Vagina (tissue), 2 donors: ENCODE data around the gene ARHGAP32. TPM values are rescaled to one million over a fixed set of nuclear protein-coding genes. Genes with fewer than 3 reads are reported as not detected.
"Not testable (repeated sequence)": the region's sequence is repeated elsewhere in the genome, so short reads cannot be mapped to it uniquely, and the experiment has no call there.

Experiments used
- DNase-seq, 2 donors: peaks; one replicate each; pipeline ENCODE4 v3.0.0-alpha.2; 2017; ENCODE audit errors: extremely low spot score in 2 of 2
- H3K27ac ChIP-seq: fragments of 200-600 bp; sonication (generic); one replicate; pipeline ENCODE4 v1.5.1; 2019
- H3K27me3 ChIP-seq: fragments of 200-600 bp; sonication (generic); one replicate; pipeline ENCODE4 v1.5.1; 2019
- H3K36me3 ChIP-seq, 2 donors: fragments of 200-600 bp; sonication (generic); one replicate each; pipeline ENCODE4 v1.5.1; 2017 to 2019
- H3K4me1 ChIP-seq: fragments of 200-600 bp; sonication (generic); one replicate; pipeline ENCODE4 v1.5.1; 2019
- H3K4me3 ChIP-seq, 2 donors: fragments of 200-600 bp; sonication (generic); 1 replicate in 1 of 2; 2 replicates in 1 of 2; pipeline ENCODE4 v1.5.1; 2016 to 2019
- H3K9me3 ChIP-seq: fragments of 200-600 bp; sonication (generic); one replicate; pipeline ENCODE4 v1.5.1; 2019
- CTCF ChIP-seq, 3 experiments: fragments of 450-650 bp in 2 of 3; fragments of 200-600 bp in 1 of 3; sonication (generic) in 1 of 3; IDR thresholded peaks; one replicate each; pipeline ENCODE4 v1.5.1; 2017 to 2019; ENCODE audit warnings: antibody characterized with exemption in 3 of 3, mild to moderate bottlenecking in 2 of 3, moderate library complexity in 2 of 3
- POLR2A ChIP-seq, 2 donors: fragments of 450-650 bp; IDR thresholded peaks; one replicate each; pipeline ENCODE4 v1.6.1; 2017; ENCODE audit warnings: antibody characterized with exemption in 2 of 2, mild to moderate bottlenecking in 2 of 2, moderate library complexity in 2 of 2
- POLR2AphosphoS5 ChIP-seq, 2 donors: sonication (generic); formaldehyde crosslinking; IDR thresholded peaks; one replicate each; pipeline ENCODE4 v1.9.0; 2017; ENCODE audit warnings: antibody characterized with exemption in 2 of 2, mild to moderate bottlenecking in 2 of 2, low read depth in 1 of 2; ENCODE audit not compliant: insufficient read depth in 1 of 2
- intact Hi-C: fragments of 100-400 bp; cut with DNase I; formaldehyde crosslinking; loops from one replicate; pipeline ENCODE4 v1.15.1; 2023
- total RNA-seq: library from RNA; depleted of rRNA; stranded (reverse); fragments of >200 nt; gene quantifications from one replicate; pipeline ENCODE4 v1.2.3, GENCODE V29; 2016

ARHGAP32 gene
- total RNA-seq, 1 donor from 2014 or later, result 42.0 TPM

DNA sequence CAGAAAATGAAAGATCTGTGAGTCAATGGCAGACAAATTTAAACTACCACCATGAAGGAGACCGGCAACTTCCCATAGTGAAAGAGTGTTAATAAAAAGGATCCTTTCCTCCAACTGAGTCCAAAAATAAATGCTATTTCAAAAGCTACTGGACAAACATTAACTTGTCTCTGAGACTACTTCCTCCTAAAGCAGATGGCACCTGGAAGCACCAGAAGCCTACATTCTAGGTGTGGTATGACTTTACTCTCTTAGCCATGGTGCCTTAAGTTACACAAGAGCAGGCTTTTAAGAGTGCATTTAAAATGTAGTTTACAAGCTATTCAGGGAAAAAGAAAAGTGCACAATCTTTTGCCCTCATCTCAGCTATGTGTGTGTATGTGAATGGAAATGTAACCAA, 2.5 kb downstream of the ARHGAP32 start:
- peaks cover 17% of the 10 kb centered on the region for H3K4me1 ChIP-seq
- TF ChIP-seq POLR2A (IDR thresholded peaks at IDR 0.05) (no peak), CTCF (IDR thresholded peaks at IDR 0.05) (no peak), POLR2AphosphoS5 (IDR thresholded peaks at IDR 0.05; ENCODE audit: insufficient read depth in 1 of 2, low read depth in 1 of 2) (no peak)
- H3K36me3 ChIP-seq, result no peaks in the 10 kb centered on the region
- no peaks in the 10 kb centered on the region for H3K27me3 ChIP-seq
- no peak for DNase-seq
- peak overlapping the region in 1 of 2 donors; percentile 6 for H3K4me3 ChIP-seq
- H3K9me3 ChIP-seq, result no peaks in the 10 kb centered on the region
- no peak overlapping the region for H3K27ac ChIP-seq
- intact Hi-C loops, result no loop called here

GRCh38 chr11:129185082-129185481, 7.0 kb downstream of the ARHGAP32 start:
- H3K9me3 ChIP-seq, DNase-seq, H3K27ac ChIP-seq, intact Hi-C loops, H3K27me3 ChIP-seq, H3K4me1 ChIP-seq, H3K4me3 ChIP-seq, H3K36me3 ChIP-seq: not testable (repeated sequence)

GRCh38 chr11:129184581-129184980, 7.5 kb downstream of the ARHGAP32 start:
- no peaks in the 10 kb centered on the region for H3K27me3 ChIP-seq
- H3K27ac ChIP-seq, result no peak overlapping the region
- no peaks in the 10 kb centered on the region for H3K36me3 ChIP-seq
- intact Hi-C loops, result no loop called here
- no peaks in the 10 kb centered on the region for H3K9me3 ChIP-seq
- TF ChIP-seq CTCF (IDR thresholded peaks at IDR 0.05), result no peak
- no peak for TF ChIP-seq POLR2A (IDR thresholded peaks at IDR 0.05)
- no peak for TF ChIP-seq POLR2AphosphoS5 (IDR thresholded peaks at IDR 0.05; ENCODE audit: insufficient read depth in 1 of 2, low read depth in 1 of 2)
- H3K4me3 ChIP-seq, result no peak overlapping the region
- no peak for DNase-seq
- H3K4me1 ChIP-seq, result peaks cover 7% of the 10 kb centered on the region

DNA sequence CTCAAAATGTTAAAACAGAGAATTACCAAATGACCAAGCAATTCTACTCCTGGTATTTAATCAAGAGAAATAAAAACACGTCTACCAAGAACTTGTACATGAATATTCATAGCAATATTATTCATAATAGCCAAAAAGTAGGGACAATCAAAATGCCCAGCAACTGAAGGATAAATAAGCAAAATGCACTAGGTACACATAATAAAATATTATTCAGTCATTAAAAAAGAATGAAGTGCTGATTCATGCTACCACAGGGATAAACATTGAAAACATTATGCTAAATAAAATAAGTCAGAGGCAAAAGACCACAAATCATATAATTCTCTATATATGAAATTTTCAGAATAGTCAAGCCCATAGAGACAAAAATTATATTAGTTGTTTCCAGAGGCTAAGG, 24.8 kb downstream of the ARHGAP32 start:
- Histone ChIP-seq H3K4me3 (no peak overlapping the region), H3K4me1 (no peaks in the 10 kb centered on the region), H3K27me3 (no peaks in the 10 kb centered on the region), H3K27ac (no peak overlapping the region), H3K36me3 (no peaks in the 10 kb centered on the region), H3K9me3 (no peaks in the 10 kb centered on the region)
- no peak for TF ChIP-seq CTCF (IDR thresholded peaks at IDR 0.05)
- no peak for TF ChIP-seq POLR2AphosphoS5 (IDR thresholded peaks at IDR 0.05; ENCODE audit: insufficient read depth in 1 of 2, low read depth in 1 of 2)
- no peak for TF ChIP-seq POLR2A (IDR thresholded peaks at IDR 0.05)
- DNase-seq, result no peak
- intact Hi-C loops, result no loop called here

DNA sequence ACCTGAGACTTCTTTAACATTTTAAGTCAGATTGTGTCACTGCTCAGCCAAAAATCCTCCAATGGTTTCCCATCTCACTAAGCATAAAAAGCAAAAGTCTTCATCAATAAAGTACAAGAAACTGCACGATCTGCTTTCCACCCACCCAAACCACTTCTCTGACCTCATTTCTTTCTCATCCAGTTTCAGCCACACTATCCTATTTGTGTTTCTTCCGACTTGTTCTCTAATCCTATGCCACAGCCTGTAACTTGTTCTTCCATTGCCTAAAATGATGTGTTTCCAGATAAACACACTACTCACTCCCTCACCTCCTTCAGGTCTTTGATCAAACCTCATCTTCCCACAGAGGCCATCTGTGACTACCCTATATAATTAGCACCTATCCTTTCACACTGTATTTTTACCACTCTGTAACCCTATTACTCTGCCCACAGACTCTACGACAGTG, 28.4 kb downstream of the ARHGAP32 start:
- Histone ChIP-seq H3K4me3 (no peak overlapping the region), H3K9me3 (no peaks in the 10 kb centered on the region)
- intact Hi-C loops, result no loop called here

DNA sequence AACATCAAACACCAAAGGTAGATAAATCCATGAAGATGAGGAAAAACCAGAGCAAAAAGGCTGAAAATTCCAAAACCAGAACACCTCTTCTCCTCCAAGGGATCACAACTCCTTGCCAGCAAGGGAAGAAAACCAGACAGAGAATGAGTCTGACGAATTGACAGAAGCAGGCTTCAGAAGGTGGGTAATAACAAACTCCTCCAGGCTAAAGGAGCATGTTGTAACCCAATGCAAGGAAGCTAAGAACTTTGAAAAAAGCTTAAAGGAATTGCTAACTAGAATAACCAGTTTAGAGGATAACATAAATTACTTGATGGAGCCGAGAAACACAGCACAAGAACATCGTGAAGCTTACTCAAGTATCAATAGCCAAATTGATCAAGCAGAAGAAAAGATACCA, 35.0 kb downstream of the ARHGAP32 start:
- intact Hi-C loops, H3K36me3 ChIP-seq, DNase-seq, H3K4me1 ChIP-seq, H3K9me3 ChIP-seq, H3K27me3 ChIP-seq, H3K4me3 ChIP-seq, H3K27ac ChIP-seq: not testable (repeated sequence)

More for the DNA sequence above, 28.4 kb downstream of the ARHGAP32 start:
- TF ChIP-seq POLR2AphosphoS5 (IDR thresholded peaks at IDR 0.05; ENCODE audit: insufficient read depth in 1 of 2, low read depth in 1 of 2) (no peak), POLR2A (IDR thresholded peaks at IDR 0.05) (no peak), CTCF (IDR thresholded peaks at IDR 0.05) (no peak)
- Histone ChIP-seq H3K27me3 (no peaks in the 10 kb centered on the region), H3K27ac (no peak overlapping the region), H3K36me3 (no peaks in the 10 kb centered on the region), H3K4me1 (no peaks in the 10 kb centered on the region)
- DNase-seq, result no peak
